Activated CD4-positive, CD25-positive, alpha-beta regulatory T cell treated with anti-CD3 and anti-CD28 coated beads, Interleukin-2, amount 50 U/mL, for 24 hours (primary cell): ENCODE results near the gene BPIFB3.

Source experiments
- ATAC-seq, 2 donors: fragments of 150-1000 bp; cut with Tn5 transposase; one replicate each; pipeline ENCODE4 v1.10.0; 2021; ENCODE audit warnings: mild to moderate bottlenecking in 1 of 2, moderate library complexity in 1 of 2

Gene BPIFB3

GRCh38 chr20:33053291-33054106 lies at the start of gene BPIFB3:
Gene BPIFB3 (plus strand): TSS chr20:33053903. CDS start chr20:33055436, 1,533 bp downstream.
- no peak for ATAC-seq

- ATAC-seq = no peak
Measured at GRCh38 chr20:33004141-33004751, 49.5 kb upstream of the BPIFB3 start, which contains the start of gene SUN5. Gene SUN5 (minus strand): TSS chr20:33004433. CDS start chr20:33004340, 93 bp downstream.

- ATAC-seq = no peak
Measured at GRCh38 chr20:33005132-33005566, 48.6 kb upstream of the BPIFB3 start.

- no peak for ATAC-seq
Measured at GRCh38 chr20:33005908-33006775, 47.6 kb upstream of the BPIFB3 start.

GRCh38 chr20:33006776-33007375 lies 46.8 kb upstream of the BPIFB3 start:
- ATAC-seq = no peak

DNA sequence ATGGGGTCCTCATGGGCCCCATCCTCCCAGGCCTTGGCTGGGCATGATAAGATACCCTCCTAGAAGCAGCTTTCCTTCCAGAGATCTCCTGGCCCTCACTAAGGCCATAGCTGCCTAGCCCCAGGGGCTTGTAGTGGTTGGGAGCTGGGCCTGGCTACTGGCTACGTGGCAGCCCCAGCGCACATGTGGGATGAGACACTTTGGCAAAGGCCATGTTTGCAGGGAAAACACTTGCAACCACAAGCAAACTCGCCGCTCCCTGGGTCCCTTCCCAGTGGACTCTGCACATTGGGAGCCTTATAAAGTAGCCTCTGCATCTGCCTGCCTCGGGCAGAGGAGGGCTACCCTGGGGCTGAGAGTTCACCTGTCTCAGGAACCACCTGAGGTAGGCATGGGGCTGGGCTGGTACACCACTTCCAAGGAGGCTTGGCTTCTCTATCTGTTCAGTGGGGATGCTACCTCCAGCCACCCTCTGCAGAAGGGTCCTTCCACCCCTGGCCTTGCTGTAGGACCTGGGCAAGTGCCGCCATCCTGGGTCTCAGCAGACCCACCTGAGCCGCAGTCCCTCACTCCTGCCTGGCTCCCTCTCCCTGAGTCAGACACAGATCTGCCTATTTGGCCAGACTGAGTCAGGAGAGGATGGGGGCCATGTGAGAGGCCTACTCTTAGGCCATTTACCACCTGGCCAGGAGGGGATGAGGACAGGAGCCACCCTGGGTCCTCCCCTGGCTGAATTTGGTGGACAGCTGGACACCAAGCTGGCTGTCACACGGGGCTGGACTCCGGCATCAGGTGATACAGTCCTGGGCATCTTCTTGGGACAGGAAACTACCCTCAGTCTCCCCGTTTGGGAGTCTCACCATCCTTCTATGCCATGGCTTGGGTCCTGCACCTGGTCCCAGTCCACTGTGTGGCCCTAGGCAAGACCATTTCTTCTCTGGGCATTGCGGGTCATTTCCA lies 46.0 kb upstream of the BPIFB3 start, which contains the start of gene BPIFB2:
BPIFB2 (plus strand) TSS at position 329 of the 960 bp plus-strand sequence. CDS start 871 bp downstream, outside the sequence.
- ATAC-seq = no peak

- ATAC-seq = no peak
Measured at GRCh38 chr20:33008336-33009213, 45.1 kb upstream of the BPIFB3 start.

GRCh38 chr20:33009214-33010132 lies 44.2 kb upstream of the BPIFB3 start:
- no peak for ATAC-seq

GRCh38 chr20:33010133-33010504 lies 43.6 kb upstream of the BPIFB3 start:
- no peak for ATAC-seq

DNA sequence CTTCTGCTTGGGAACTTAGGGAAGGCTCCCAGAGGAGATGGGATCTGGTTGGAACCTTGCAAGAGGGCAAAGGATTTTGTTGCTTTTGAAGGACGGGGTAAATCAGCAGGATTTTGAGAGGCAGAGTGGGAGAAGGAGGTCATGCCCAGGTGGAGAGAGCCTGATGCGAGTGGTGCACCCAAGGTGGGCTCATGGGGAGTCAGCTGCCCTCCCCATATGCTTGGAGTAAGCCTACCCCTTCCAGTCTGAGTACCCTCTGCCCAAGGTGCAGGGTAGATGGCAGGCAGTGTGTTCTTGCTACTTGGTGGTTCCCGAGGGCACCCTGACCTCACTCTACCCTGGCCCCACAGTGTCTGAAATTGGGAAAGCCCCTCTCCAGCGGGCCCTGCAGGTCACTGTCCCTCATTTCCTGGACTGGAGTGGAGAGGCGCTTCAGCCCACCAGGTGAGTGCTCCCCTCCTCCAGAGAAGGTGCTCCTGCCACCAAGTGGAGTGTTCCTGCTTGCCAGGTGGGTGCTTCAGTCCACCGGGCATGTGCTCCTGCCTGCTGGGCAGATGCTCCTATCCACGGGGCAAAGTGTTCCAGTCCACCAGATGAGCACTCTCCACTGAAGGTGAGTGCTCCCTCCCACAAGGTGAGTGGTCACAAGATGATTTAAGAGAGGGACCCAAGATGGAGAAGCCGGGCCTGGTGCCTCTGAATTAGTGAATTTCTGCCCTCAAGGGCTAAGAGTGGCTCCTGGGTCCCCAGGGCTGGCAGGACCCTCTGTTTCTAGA lies 42.8 kb upstream of the BPIFB3 start:
- no peak for ATAC-seq

DNA sequence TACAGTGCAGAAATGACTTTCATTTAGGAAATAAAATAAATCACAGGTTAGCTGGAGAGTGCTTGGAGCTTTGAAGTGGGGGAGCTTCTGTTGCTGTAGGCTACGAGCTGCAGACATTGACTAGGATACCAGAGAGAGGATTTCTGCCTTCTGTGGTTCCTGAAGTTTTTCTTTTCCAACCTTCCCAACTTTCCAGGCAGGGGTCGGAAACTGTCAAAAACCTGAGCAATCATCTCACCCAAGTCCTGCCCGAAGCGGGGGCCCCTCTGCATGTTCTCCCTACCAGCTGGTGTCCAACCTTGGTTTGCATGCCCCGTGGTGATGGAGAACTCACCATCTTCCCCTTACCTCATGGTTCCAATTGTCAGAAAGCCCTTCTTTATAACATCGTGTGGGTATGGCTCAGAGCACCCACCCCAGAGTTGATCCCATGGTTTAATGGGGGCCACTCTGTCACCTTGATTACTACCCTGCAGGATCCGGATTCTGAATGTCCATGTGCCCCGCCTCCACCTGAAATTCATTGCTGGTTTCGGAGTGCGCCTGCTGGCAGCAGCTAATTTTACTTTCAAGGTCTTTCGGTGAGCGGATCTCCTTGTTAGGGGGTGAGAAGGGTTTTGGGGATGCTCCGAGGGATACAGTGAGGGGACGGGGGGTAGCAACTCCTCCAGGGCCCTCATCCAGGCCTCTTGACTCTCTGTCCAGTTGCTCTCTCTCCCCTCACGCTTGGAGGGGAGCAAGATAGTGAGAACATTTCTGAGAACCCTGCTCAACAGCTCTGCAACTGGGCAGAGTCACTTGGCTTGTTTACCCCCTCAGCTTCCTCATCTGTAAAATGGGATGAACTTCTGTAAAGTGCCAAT lies 41.1 kb upstream of the BPIFB3 start:
- ATAC-seq = no peak

DNA sequence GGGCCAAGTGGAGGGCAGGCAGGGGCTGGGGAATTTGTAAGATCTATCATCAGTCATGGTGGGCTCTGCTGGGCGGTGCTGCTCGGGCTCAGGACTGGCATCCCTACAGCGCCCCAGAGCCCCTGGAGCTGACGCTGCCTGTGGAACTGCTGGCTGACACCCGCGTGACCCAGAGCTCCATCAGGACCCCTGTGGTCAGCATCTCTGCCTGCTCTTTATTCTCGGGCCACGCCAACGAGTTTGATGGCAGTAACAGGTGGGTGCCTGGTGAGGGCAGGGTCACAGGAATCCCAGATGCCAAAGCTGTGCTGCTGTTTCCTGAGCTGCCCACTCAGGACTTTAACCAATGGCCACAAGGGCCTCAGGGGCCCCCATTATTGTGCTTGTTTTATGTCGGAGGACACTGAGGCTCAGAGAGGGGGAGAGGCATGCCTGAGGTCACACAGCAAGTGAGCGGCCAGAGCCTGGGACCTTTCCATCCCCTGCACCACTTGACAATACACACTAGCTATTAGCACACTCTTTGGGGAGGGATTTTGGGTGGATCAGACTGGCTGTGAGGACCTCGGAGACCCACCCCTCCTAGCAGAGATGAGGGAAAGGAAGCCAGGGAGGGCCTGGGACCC lies 39.9 kb upstream of the BPIFB3 start:
- ATAC-seq = no peak

GRCh38 chr20:33014336-33015113 lies 39.2 kb upstream of the BPIFB3 start:
- no peak for ATAC-seq

GRCh38 chr20:33015114-33015484 lies 38.6 kb upstream of the BPIFB3 start:
- ATAC-seq = no peak

GRCh38 chr20:33015700-33016580 lies 37.8 kb upstream of the BPIFB3 start:
- ATAC-seq = no peak
